Neural cell (in vitro differentiated cells): Measurements from ENCODE around the gene VIPR1. TPM values are rescaled to one million over a fixed set of nuclear protein-coding genes. Genes with fewer than 3 reads are reported as not detected.

Experiments used
- H2AFZ ChIP-seq: fragments of 200-600, 300-800 bp; sonication (generic), shearing (Covaris generic); 2 replicates; pipeline ENCODE4 v1.6.0; 2014; ENCODE audit warnings: low read depth, mild to moderate bottlenecking, antibody characterized with exemption, low read length, moderate library complexity
- H3F3A ChIP-seq: fragments of 200-600 bp; shearing (Covaris generic); 2 replicates; pipeline ENCODE4 v1.6.1; 2016; ENCODE audit warnings: mild to moderate bottlenecking, moderate library complexity, mixed read lengths, antibody characterized with exemption, low read length; ENCODE audit not compliant: insufficient read depth, poor library complexity, severe bottlenecking
- H3K27ac ChIP-seq: fragments of 200-600, 300-800 bp; sonication (generic), shearing (Covaris generic); 2 replicates; pipeline ENCODE4 v1.5.1; 2014; ENCODE audit warnings: mild to moderate bottlenecking, low read length, moderate library complexity
- H3K27me3 ChIP-seq: fragments of 300-800, 200-600 bp; sonication (generic), shearing (Covaris generic); 2 replicates; pipeline ENCODE4 v1.6.0; 2014; ENCODE audit warnings: mild to moderate bottlenecking, low read depth, low read length, moderate library complexity; ENCODE audit not compliant: insufficient read depth
- H3K36me3 ChIP-seq: fragments of 300-800, 200-600 bp; sonication (generic), shearing (Covaris generic); 2 replicates; pipeline ENCODE4 v1.5.1; 2014; ENCODE audit warnings: mild to moderate bottlenecking, antibody characterized with exemption, low read length, moderate library complexity; ENCODE audit not compliant: insufficient read depth
- H3K4me2 ChIP-seq: fragments of 300-800, 200-600 bp; sonication (generic), shearing (Covaris generic); 2 replicates; pipeline ENCODE4 v1.6.0; 2014; ENCODE audit warnings: mild to moderate bottlenecking, low read length
- H3K4me3 ChIP-seq: fragments of 300-800, 200-600 bp; sonication (generic), shearing (Covaris generic); 2 replicates; pipeline ENCODE4 v1.5.1; 2014; ENCODE audit warnings: mild to moderate bottlenecking, low read length, moderate library complexity
- H3K79me2 ChIP-seq: fragments of 200-600 bp; shearing (Covaris generic); replicated peaks from 2 replicates; pipeline ENCODE4 v1.6.0; 2014; ENCODE audit warnings: mild to moderate bottlenecking, low read length, moderate library complexity; ENCODE audit not compliant: insufficient read depth
- H3K9ac ChIP-seq: fragments of 300-800, 200-600 bp; sonication (generic), shearing (Covaris generic); 2 replicates; pipeline ENCODE4 v1.6.1; 2016; ENCODE audit warnings: mild to moderate bottlenecking, low read length, mixed read lengths
- H3K9me2 ChIP-seq: fragments of 200-600 bp; shearing (Covaris generic); 2 replicates; pipeline ENCODE4 v1.6.1; 2016; ENCODE audit warnings: mild to moderate bottlenecking, low read length, mixed read lengths; ENCODE audit not compliant: insufficient read depth
- H3K9me3 ChIP-seq: fragments of 200-600, 300-800 bp; sonication (generic), shearing (Covaris generic); 2 replicates; pipeline ENCODE4 v1.6.1; 2016; ENCODE audit warnings: mild to moderate bottlenecking, mixed run types, low read length, moderate library complexity, mixed read lengths
- H4K20me1 ChIP-seq: fragments of 200-600 bp; shearing (Covaris generic); 2 replicates; pipeline ENCODE4 v1.6.1; 2016; ENCODE audit warnings: mild to moderate bottlenecking, mixed run types; ENCODE audit not compliant: insufficient read depth
- CTCF ChIP-seq: fragments of 450-650 bp; IDR thresholded peaks from 2 replicates; pipeline ENCODE4 v1.5.1; 2014; ENCODE audit warnings: antibody characterized with exemption, mild to moderate bottlenecking, moderate library complexity; ENCODE audit not compliant: poor library complexity, severe bottlenecking
- EP300 ChIP-seq: fragments of 450-650 bp; conservative IDR thresholded peaks from 2 replicates; pipeline ENCODE4 v1.6.1; 2014; ENCODE audit warnings: antibody characterized with exemption, mild to moderate bottlenecking, moderate library complexity; ENCODE audit not compliant: poor library complexity, severe bottlenecking
- EZH2 ChIP-seq: fragments of 200-600, 300-800 bp; shearing (Covaris generic), sonication (generic); IDR thresholded peaks from 2 replicates; pipeline ENCODE4 v1.6.1; 2014; ENCODE audit warnings: antibody characterized with exemption, low read length, borderline replicate concordance, mild to moderate bottlenecking; ENCODE audit not compliant: insufficient read depth, poor library complexity, severe bottlenecking
- MXI1 ChIP-seq: fragments of 450-650 bp; conservative IDR thresholded peaks from 2 replicates; pipeline ENCODE4 v1.6.1; 2014; ENCODE audit warnings: antibody characterized with exemption, mild to moderate bottlenecking; ENCODE audit not compliant: poor library complexity, severe bottlenecking
- POLR2AphosphoS5 ChIP-seq: IDR thresholded peaks from 2 replicates; pipeline ENCODE4 v1.6.1; 2012
- RAD21 ChIP-seq: fragments of 450-650 bp; conservative IDR thresholded peaks from 2 replicates; pipeline ENCODE4 v1.6.1; 2014; ENCODE audit warnings: antibody characterized with exemption, mild to moderate bottlenecking, moderate library complexity
- SMC3 ChIP-seq: fragments of 450-650 bp; conservative IDR thresholded peaks from 2 replicates; pipeline ENCODE4 v1.6.1; 2014; ENCODE audit warnings: antibody characterized with exemption, mild to moderate bottlenecking, moderate library complexity; ENCODE audit not compliant: poor library complexity
- TAF1 ChIP-seq: IDR thresholded peaks from 2 replicates; pipeline ENCODE4 v1.6.1; 2012; ENCODE audit warnings: low read depth
- polyA plus RNA-seq: library from polyadenylated mRNA; depleted of rRNA; stranded (reverse); fragments of >200 nt; gene quantifications from 2 replicates; pipeline ENCODE4 v1.2.3, GENCODE V29; 2014
- TF ChIP-seq, protein P1 (sequence below): IDR thresholded peaks from 2 replicates; pipeline ENCODE4 v1.6.1; 2012; ENCODE audit warnings: borderline replicate concordance

VIPR1 gene
- polyA plus RNA-seq, 1 donor from 2014 or later = 1.6 TPM

GRCh38 chr3:42526616-42527367 lies 24.3 kb downstream of the VIPR1 start:
- H3K27ac ChIP-seq = no peak overlapping the region
- no peaks in the 10 kb centered on the region for H3K9me3 ChIP-seq
- H3K9ac ChIP-seq = no peak overlapping the region

DNA sequence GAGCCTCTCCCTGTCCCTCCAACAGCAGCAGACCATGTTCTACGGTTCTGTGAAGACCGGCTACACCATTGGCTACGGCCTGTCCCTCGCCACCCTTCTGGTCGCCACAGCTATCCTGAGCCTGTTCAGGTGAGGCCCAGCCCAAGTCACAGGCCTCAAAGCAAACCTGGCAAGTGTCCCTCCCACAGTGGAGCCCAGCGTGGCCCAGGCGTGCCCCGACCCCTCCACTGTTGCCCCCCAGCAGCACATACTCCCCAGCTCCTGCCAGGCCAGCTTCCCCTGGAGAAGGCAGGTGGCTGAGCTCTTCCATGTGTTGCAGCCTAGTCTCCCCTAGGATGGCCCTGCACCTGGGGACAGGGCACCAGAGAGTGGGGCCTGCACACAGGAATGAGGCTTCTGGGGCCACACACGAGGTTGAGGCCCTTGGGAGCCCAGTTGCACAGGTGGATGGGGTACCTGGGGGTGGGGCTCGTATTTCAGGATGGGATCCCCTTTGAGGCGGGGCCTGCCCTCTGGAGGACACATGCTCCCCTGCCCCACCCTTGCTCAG lies 25.0 kb downstream of the VIPR1 start:
- no peak overlapping the region for H3K4me3 ChIP-seq
- no peaks in the 10 kb centered on the region for H3K79me2 ChIP-seq
- no peaks in the 10 kb centered on the region for H3F3A ChIP-seq
- H2AFZ ChIP-seq = no peak overlapping the region
- H4K20me1 ChIP-seq = no peaks in the 10 kb centered on the region
- no peaks in the 10 kb centered on the region for H3K36me3 ChIP-seq
- TF ChIP-seq SMC3 = no peak
- TF ChIP-seq CTCF = no peak
- TF ChIP-seq EP300 = no peak
- no peak for TF ChIP-seq EZH2
- TF ChIP-seq POLR2AphosphoS5 = no peak
- TF ChIP-seq TAF1 = no peak
- TF ChIP-seq RAD21 = no peak
- TF ChIP-seq, protein P1, sequence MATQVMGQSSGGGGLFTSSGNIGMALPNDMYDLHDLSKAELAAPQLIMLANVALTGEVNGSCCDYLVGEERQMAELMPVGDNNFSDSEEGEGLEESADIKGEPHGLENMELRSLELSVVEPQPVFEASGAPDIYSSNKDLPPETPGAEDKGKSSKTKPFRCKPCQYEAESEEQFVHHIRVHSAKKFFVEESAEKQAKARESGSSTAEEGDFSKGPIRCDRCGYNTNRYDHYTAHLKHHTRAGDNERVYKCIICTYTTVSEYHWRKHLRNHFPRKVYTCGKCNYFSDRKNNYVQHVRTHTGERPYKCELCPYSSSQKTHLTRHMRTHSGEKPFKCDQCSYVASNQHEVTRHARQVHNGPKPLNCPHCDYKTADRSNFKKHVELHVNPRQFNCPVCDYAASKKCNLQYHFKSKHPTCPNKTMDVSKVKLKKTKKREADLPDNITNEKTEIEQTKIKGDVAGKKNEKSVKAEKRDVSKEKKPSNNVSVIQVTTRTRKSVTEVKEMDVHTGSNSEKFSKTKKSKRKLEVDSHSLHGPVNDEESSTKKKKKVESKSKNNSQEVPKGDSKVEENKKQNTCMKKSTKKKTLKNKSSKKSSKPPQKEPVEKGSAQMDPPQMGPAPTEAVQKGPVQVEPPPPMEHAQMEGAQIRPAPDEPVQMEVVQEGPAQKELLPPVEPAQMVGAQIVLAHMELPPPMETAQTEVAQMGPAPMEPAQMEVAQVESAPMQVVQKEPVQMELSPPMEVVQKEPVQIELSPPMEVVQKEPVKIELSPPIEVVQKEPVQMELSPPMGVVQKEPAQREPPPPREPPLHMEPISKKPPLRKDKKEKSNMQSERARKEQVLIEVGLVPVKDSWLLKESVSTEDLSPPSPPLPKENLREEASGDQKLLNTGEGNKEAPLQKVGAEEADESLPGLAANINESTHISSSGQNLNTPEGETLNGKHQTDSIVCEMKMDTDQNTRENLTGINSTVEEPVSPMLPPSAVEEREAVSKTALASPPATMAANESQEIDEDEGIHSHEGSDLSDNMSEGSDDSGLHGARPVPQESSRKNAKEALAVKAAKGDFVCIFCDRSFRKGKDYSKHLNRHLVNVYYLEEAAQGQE = no peak
- TF ChIP-seq MXI1 = no peak
- H3K27me3 ChIP-seq = no peaks in the 10 kb centered on the region
- H3K9me3 ChIP-seq = no peaks in the 10 kb centered on the region
- H3K4me2 ChIP-seq = no peak overlapping the region
- no peak overlapping the region for H3K27ac ChIP-seq
- no peaks in the 10 kb centered on the region for H3K9me2 ChIP-seq
- no peak overlapping the region for H3K9ac ChIP-seq

More at GRCh38 chr3:42526616-42527367, 24.3 kb downstream of the VIPR1 start:
- Histone ChIP-seq H3F3A (no peaks in the 10 kb centered on the region), H3K27me3 (no peaks in the 10 kb centered on the region), H4K20me1 (no peaks in the 10 kb centered on the region), H3K79me2 (no peaks in the 10 kb centered on the region), H3K4me2 (no peak overlapping the region), H3K36me3 (no peaks in the 10 kb centered on the region), H3K9me2 (no peaks in the 10 kb centered on the region), H3K4me3 (no peak overlapping the region), H2AFZ (no peak overlapping the region)
- TF ChIP-seq EP300 = no peak
- no peak for TF ChIP-seq SMC3
- TF ChIP-seq MXI1 = no peak
- TF ChIP-seq, protein P1 = no peak
